HepG2 (cell line): ENCODE data around the gene CD9. TPM values are rescaled to one million over a fixed set of nuclear protein-coding genes. Genes with fewer than 3 reads are reported as not detected.

Source experiments
- ELF3 ChIP-seq: IDR thresholded peaks from 2 replicates; pipeline ENCODE4 v1.6.1; 2016; ENCODE audit warnings: missing genetic modification reagents, missing compliant biosample characterization
- ETV5 ChIP-seq: IDR thresholded peaks from 2 replicates; pipeline ENCODE4 v1.6.1; 2018; ENCODE audit warnings: missing biosample characterization, missing genetic modification reagents, inconsistent platforms, borderline replicate concordance
- FOXC1 ChIP-seq: sonication (generic); formaldehyde crosslinking; IDR thresholded peaks from 2 replicates; pipeline ENCODE4 v1.8.0; 2022; ENCODE audit warnings: mild to moderate bottlenecking, missing genetic modification reagents, borderline replicate concordance
- HDAC2 ChIP-seq: sonication (generic); formaldehyde crosslinking; IDR thresholded peaks from 2 replicates; pipeline ENCODE4 v1.4.0; 2020; ENCODE audit warnings: missing genetic modification reagents
- NBN ChIP-seq: fragments of 450-650 bp; conservative IDR thresholded peaks from 2 replicates; pipeline ENCODE4 v1.6.1; 2017
- NONO ChIP-seq, 2 experiments: fragments of 450-650 bp in 1 of 2; sonication (generic) in 1 of 2; formaldehyde crosslinking in 1 of 2; IDR thresholded peaks in 1 of 2; conservative IDR thresholded peaks in 1 of 2; 2 replicates each; pipeline versions ENCODE4 v1.6.1 to v1.8.0; 2017 to 2022; ENCODE audit warnings: mild to moderate bottlenecking in 1 of 2, missing genetic modification reagents in 1 of 2, moderate library complexity in 1 of 2
- SP2 ChIP-seq: sonication (generic); formaldehyde crosslinking; IDR thresholded peaks from 2 replicates; pipeline ENCODE4 v1.5.1; 2020; ENCODE audit warnings: mild to moderate bottlenecking, missing genetic modification reagents
- ZEB1 ChIP-seq: IDR thresholded peaks from 2 replicates; pipeline ENCODE4 v1.6.1; 2012; ENCODE audit warnings: mild to moderate bottlenecking, low read depth, inconsistent platforms; ENCODE audit not compliant: insufficient replicate concordance
- ZHX2 ChIP-seq, 2 experiments: sonication (generic) in 1 of 2; formaldehyde crosslinking in 1 of 2; IDR thresholded peaks; 2 replicates each; pipeline versions ENCODE4 v1.6.1 to v1.9.0; 2014 to 2022; ENCODE audit warnings: antibody characterized with exemption in 1 of 2, borderline replicate concordance in 1 of 2, inconsistent platforms in 1 of 2, low read depth in 1 of 2, missing genetic modification reagents in 1 of 2
- ZNF124 ChIP-seq: sonication (generic); formaldehyde crosslinking; IDR thresholded peaks from 2 replicates; pipeline ENCODE4 v1.4.0; 2020; ENCODE audit warnings: missing genetic modification reagents
- ZNF296 ChIP-seq: sonication (generic); formaldehyde crosslinking; conservative IDR thresholded peaks from 2 replicates; pipeline ENCODE4 v1.5.0; 2020; ENCODE audit warnings: mild to moderate bottlenecking, missing genetic modification reagents
- ZNF687 ChIP-seq: sonication (generic); formaldehyde crosslinking; IDR thresholded peaks from 2 replicates; pipeline ENCODE4 v1.5.1; 2020; ENCODE audit warnings: mild to moderate bottlenecking, missing genetic modification reagents, moderate library complexity
- ZNF841 ChIP-seq: sonication (generic); formaldehyde crosslinking; IDR thresholded peaks from 2 replicates; pipeline ENCODE4 v1.8.1; 2023; ENCODE audit warnings: missing genetic modification reagents, borderline replicate concordance
- polyA plus RNA-seq, 8 experiments: library from polyadenylated mRNA; depleted of rRNA in 3 of 8; stranded (reverse) in 7 of 8; unstranded in 1 of 8; fragments of >200 nt; fragmentation: Illumina TruSeq in 4 of 8; extraction: Trizol in 4 of 8; gene quantifications; 2 replicates each; pipeline versions ENCODE4 v1.2.1 to v1.2.3, GENCODE V29; 2011 to 2016; ENCODE audit warnings: low read depth in 4 of 8, missing spikeins in 1 of 8, mixed read lengths in 1 of 8; ENCODE audit not compliant: insufficient read depth in 1 of 8
- total RNA-seq, 5 experiments: library from RNA; depleted of rRNA; stranded (reverse); fragments of >200 nt; fragmentation: Illumina TruSeq; extraction: Trizol; gene quantifications; 2 replicates each; pipeline ENCODE4 v1.2.3, GENCODE V29; 2016; ENCODE audit warnings: low read depth in 1 of 5
- TF ChIP-seq, protein P1 (sequence below): IDR thresholded peaks from 2 replicates; pipeline ENCODE4 v1.6.1; 2016; ENCODE audit warnings: low read depth, borderline replicate concordance
- TF ChIP-seq, protein P2 (sequence below): IDR thresholded peaks from 2 replicates; pipeline ENCODE4 v1.6.1; 2016; ENCODE audit warnings: mild to moderate bottlenecking

CD9 gene
- total and polyA plus RNA-seq, 2 of the 13 experiments (the other 11 are each of a cell fraction or from before 2014, with no cell fraction given): 5.8 to 38.3 TPM

DNA sequence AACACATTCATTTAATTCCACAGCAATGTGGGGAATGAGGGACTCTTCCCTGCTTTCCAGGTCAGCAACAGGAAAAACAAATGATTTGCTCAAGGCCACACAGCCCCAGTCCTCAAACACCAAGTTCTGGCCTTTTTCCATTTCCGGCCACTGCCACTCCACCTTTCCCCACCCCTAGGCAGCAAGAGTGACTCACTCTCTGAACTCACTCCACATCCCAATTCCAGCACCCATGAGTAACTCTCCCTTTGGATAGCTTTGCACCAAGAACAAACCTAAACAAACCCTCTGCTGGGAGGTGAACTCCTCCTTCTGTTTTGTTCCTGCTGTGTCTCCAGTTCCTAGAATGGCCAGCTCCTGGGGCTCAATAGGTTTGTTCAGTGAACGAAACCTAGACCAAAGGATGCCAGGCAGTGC is 79.9 kb downstream of the CD9 start (continued):
- TF ChIP-seq, protein P1, sequence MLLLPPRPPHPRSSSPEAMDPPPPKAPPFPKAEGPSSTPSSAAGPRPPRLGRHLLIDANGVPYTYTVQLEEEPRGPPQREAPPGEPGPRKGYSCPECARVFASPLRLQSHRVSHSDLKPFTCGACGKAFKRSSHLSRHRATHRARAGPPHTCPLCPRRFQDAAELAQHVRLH (CRISPR knock-in tag): 0 out of 2 replicates have a peak, but pooled peaks have one; percentile 35
- TF ChIP-seq, protein P2, sequence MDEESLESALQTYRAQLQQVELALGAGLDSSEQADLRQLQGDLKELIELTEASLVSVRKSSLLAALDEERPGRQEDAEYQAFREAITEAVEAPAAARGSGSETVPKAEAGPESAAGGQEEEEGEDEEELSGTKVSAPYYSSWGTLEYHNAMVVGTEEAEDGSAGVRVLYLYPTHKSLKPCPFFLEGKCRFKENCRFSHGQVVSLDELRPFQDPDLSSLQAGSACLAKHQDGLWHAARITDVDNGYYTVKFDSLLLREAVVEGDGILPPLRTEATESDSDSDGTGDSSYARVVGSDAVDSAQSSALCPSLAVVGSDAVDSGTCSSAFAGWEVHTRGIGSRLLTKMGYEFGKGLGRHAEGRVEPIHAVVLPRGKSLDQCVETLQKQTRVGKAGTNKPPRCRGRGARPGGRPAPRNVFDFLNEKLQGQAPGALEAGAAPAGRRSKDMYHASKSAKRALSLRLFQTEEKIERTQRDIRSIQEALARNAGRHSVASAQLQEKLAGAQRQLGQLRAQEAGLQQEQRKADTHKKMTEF (CRISPR knock-in tag): no peak
- TF ChIP-seq ZHX2 (IDR thresholded peaks at IDR 0.05; ENCODE audit: low read depth) (no peak), ZHX2 (CRISPR knock-in tag; IDR thresholded peaks at IDR 0.05; ENCODE audit: borderline replicate concordance) (no peak), NONO (IDR thresholded peaks at IDR 0.05) (no peak), NONO (CRISPR knock-in tag; conservative IDR thresholded peaks at IDR 0.05) (no peak), NBN (no peak), ZNF296 (CRISPR knock-in tag) (no peak), ZNF124 (CRISPR knock-in tag) (no peak), SP2 (no peak), ETV5 (CRISPR knock-in tag) (peak; percentile 98), ZEB1 (no peak), HDAC2 (CRISPR knock-in tag) (peak; percentile 73), ZNF841 (CRISPR knock-in tag) (no peak), ELF3 (CRISPR knock-in tag) (peak; percentile 92), ZNF687 (CRISPR knock-in tag) (no peak), FOXC1 (no peak)
